Body of pancreas (tissue), 4 donors: Measurements from ENCODE around the gene OXCT1.

Experiments used
- POLR2A ChIP-seq, 3 donors: fragments of 450-650 bp; IDR thresholded peaks; one replicate each; pipeline ENCODE4 v1.6.1; 2016; ENCODE audit warnings: antibody characterized with exemption in 3 of 3, mild to moderate bottlenecking in 2 of 3
- TF ChIP-seq, protein P1 (sequence below), 7 experiments: fragments of 450-650 bp in 4 of 7; fragments of 200-600 bp in 3 of 7; sonication (generic) in 3 of 7; IDR thresholded peaks; one replicate each; pipeline ENCODE4 v1.5.1; 2016 to 2019; ENCODE audit warnings: antibody characterized with exemption in 7 of 7

DNA sequence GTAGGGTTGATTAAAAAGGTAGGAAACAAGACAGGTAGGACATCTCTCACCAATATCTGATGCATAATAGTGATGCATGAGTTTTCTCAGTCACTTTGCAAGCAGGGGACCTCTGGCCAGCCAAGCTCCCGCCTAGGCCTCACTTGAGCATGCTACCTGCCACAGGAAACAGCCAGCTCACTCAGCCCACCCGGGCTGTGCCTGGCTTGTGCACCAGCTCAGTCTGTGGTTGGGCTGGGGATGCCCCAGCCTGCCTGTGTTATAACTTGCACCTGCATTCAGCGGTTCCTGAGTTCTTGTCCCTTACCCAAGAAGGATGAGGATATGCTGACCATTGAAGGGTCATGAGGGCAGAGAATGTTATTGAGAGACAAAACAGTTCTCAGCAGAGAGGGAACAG is 187.0 kb downstream of the OXCT1 start:
- TF ChIP-seq, protein P1, sequence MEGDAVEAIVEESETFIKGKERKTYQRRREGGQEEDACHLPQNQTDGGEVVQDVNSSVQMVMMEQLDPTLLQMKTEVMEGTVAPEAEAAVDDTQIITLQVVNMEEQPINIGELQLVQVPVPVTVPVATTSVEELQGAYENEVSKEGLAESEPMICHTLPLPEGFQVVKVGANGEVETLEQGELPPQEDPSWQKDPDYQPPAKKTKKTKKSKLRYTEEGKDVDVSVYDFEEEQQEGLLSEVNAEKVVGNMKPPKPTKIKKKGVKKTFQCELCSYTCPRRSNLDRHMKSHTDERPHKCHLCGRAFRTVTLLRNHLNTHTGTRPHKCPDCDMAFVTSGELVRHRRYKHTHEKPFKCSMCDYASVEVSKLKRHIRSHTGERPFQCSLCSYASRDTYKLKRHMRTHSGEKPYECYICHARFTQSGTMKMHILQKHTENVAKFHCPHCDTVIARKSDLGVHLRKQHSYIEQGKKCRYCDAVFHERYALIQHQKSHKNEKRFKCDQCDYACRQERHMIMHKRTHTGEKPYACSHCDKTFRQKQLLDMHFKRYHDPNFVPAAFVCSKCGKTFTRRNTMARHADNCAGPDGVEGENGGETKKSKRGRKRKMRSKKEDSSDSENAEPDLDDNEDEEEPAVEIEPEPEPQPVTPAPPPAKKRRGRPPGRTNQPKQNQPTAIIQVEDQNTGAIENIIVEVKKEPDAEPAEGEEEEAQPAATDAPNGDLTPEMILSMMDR (IDR thresholded peaks at IDR 0.05): no peak
- no peak for TF ChIP-seq POLR2A (IDR thresholded peaks at IDR 0.05)
